ENCODE measurements around the gene HERC5. TPM values are rescaled to one million over a fixed set of nuclear protein-coding genes. Genes with fewer than 3 reads are reported as not detected.

HERC5 gene
- total RNA-seq, 1 donor from 2014 or later, result 2.6 TPM

DNA sequence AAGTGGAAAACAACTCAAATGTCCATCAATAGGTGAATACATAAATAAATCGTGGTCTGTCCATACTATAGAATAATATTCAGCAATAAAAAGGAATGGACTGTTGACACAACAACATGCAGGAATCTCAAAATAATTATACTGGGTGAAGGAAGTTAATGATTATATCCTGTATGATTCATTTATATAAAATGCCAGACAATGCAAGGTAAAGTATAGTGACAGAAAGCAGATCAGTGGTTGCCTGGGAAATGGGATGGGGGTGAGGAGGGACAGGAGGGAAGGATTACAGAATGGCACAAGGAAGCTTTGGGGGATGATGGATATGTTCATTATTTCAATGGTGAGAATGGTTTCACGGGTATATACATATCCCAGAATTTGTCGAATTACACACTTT, 54.3 kb downstream of the HERC5 start:
- H3K27ac ChIP-seq (replicated peaks), result no peak overlapping the region
- H3K4me1 ChIP-seq, result peaks cover 4% of the 10 kb centered on the region
- intact Hi-C loops (cut with micrococcal nuclease), result loop anchor here (10.0 kb wide), 1 partner anchor 146 kb away; no protein-coding TSS in a partner anchor
- H3K27me3 ChIP-seq (ENCODE audit: low read depth), result no peaks in the 10 kb centered on the region
- H3K4me3 ChIP-seq, result no peak overlapping the region
- TF ChIP-seq, protein P1, sequence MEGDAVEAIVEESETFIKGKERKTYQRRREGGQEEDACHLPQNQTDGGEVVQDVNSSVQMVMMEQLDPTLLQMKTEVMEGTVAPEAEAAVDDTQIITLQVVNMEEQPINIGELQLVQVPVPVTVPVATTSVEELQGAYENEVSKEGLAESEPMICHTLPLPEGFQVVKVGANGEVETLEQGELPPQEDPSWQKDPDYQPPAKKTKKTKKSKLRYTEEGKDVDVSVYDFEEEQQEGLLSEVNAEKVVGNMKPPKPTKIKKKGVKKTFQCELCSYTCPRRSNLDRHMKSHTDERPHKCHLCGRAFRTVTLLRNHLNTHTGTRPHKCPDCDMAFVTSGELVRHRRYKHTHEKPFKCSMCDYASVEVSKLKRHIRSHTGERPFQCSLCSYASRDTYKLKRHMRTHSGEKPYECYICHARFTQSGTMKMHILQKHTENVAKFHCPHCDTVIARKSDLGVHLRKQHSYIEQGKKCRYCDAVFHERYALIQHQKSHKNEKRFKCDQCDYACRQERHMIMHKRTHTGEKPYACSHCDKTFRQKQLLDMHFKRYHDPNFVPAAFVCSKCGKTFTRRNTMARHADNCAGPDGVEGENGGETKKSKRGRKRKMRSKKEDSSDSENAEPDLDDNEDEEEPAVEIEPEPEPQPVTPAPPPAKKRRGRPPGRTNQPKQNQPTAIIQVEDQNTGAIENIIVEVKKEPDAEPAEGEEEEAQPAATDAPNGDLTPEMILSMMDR (IDR thresholded peaks at IDR 0.05; ENCODE audit: borderline replicate concordance), result no peak
- no peaks in the 10 kb centered on the region for H3K36me3 ChIP-seq
- no peak for DNase-seq
- no peaks in the 10 kb centered on the region for H3K9me3 ChIP-seq (replicated peaks)

DNA sequence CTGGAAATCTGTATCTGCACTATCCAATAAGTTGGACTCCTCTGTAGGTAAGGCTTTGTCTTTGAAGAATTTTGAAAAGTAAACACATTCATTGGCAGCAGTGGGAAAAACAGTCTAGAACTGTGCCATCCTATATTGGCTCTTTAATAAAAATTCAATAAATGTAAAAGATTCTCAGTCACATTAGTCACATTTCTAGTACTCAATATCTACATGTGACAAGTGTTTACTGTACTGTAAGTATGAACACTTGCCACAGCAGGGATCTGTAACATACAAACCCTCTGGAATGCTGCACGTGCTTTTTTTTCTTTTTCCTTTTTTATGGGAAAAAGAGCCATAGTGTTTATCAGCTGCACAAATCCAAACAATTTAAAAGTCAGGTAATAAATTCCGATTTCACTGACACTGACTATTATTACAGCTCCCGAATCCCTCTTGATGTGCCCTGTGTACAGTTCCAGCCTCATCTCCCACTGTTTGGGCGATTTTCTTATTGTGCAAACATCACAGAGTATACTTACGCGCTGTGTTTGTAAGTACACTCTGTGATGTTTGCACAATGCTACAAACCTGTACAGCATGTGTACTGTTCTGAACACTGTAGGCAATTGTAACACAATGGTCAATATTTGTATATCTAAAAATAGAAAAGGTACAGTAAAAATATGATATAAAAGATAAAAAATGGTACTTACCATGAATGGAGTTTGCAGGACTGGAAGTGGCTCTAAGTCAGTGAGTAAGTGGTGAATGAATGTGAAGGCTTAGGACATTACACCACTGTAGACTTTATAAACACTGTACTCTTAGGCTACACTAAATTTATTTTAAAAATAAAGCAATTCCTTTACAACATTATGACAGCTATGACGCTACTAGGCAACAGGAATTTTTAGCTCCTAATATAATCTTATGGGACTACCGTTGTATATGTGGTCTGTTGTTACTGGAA, 57.9 kb downstream of the HERC5 start:
- Histone ChIP-seq H3K27ac (replicated peaks) (no peak overlapping the region), H3K9me3 (replicated peaks) (no peaks in the 10 kb centered on the region), H3K36me3 (peaks cover 9% of the 10 kb centered on the region), H3K4me3 (no peak overlapping the region), H3K27me3 (ENCODE audit: low read depth) (no peaks in the 10 kb centered on the region), H3K4me1 (peaks cover 4% of the 10 kb centered on the region)
- TF ChIP-seq, protein P1 (IDR thresholded peaks at IDR 0.05; ENCODE audit: borderline replicate concordance), result no peak
- no peak for DNase-seq
- intact Hi-C loops (cut with micrococcal nuclease), result loop anchor here (2.0 to 10.0 kb wide), 2 partner anchors 150 to 296 kb away; no protein-coding TSS in a partner anchor

DNA sequence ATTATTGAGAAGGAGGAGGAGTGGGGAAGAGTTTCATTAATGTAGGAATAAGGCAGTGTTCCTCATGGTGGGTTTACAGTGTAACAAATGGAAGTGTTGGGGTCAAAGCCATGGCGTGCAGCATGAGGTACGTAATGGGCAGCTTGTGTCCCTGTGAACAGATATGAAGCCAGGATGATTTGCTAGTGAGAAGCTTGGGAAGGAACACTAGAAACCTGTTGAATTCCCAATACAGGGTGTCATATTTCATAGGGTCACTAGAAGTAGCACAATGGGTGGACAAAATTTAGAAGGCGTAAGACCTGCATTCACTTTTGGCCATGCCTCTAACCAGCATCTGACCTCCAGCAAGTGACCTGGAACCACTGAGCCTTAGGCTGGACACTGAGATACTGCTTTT, 59.8 kb downstream of the HERC5 start:
- Histone ChIP-seq H3K4me1 (peaks cover 6% of the 10 kb centered on the region), H3K36me3 (peaks cover 21% of the 10 kb centered on the region), H3K9me3 (replicated peaks) (no peaks in the 10 kb centered on the region), H3K27ac (replicated peaks) (no peak overlapping the region), H3K4me3 (no peak overlapping the region), H3K27me3 (ENCODE audit: low read depth) (no peaks in the 10 kb centered on the region)
- intact Hi-C loops (cut with micrococcal nuclease), result loop anchor here (10.0 kb wide), 1 partner anchor 152 kb away; no protein-coding TSS in a partner anchor
- no peak for DNase-seq
- TF ChIP-seq, protein P1 (IDR thresholded peaks at IDR 0.05; ENCODE audit: borderline replicate concordance), result no peak

DNA sequence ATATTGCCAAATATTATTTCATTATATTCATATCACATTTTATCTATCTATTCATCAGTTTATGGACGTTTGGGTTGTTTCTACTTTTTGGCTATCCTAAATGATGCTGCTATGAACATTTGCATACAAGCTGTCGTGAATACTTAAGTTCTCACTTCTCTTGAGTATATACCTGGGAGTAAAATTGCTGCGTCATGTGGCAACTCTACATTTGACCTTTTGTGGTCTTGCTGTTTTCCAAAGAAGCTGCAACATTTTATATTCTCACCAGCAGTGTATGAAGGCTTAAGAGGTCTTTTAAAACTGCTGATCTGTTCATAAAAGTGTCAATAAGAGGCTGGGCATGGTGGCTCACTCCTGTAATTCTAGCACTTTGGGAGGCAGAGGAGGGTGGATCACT, 60.9 kb downstream of the HERC5 start:
- H3K4me3 ChIP-seq, result no peak overlapping the region
- TF ChIP-seq, protein P1 (IDR thresholded peaks at IDR 0.05; ENCODE audit: borderline replicate concordance), result no peak
- no peaks in the 10 kb centered on the region for H3K27me3 ChIP-seq (ENCODE audit: low read depth)
- no peak for DNase-seq
- intact Hi-C loops (cut with micrococcal nuclease), result loop anchor here (10.0 kb wide), 1 partner anchor 153 kb away; no protein-coding TSS in a partner anchor
- no peak overlapping the region for H3K27ac ChIP-seq (replicated peaks)
- H3K4me1 ChIP-seq, result peaks cover 17% of the 10 kb centered on the region
- H3K9me3 ChIP-seq (replicated peaks), result no peaks in the 10 kb centered on the region
- H3K36me3 ChIP-seq, result peaks cover 22% of the 10 kb centered on the region

DNA sequence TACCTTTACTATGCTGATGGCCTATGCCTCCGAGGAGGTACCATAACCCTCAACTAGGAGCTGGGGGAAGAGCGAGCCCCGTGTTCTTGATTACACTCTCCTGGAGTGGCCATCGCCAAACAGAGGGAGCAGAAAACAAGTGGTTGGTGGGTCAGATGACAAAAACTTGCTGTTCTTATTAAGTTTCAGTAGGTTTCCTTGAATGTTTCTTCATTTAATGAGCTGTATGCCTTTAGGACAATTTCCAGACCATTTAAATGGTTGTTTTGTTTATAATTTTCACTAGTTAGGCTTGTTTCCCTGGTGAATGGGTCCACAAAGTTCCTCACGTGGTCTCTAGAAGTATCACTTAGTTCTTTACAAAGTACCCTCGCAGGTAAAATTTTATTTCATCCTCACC, 62.0 kb downstream of the HERC5 start:
- TF ChIP-seq, protein P1 (IDR thresholded peaks at IDR 0.05; ENCODE audit: borderline replicate concordance), result no peak
- intact Hi-C loops (cut with micrococcal nuclease), result loop anchor here (10.0 kb wide), 1 partner anchor 154 kb away; no protein-coding TSS in a partner anchor
- no peaks in the 10 kb centered on the region for H3K27me3 ChIP-seq (ENCODE audit: low read depth)
- peaks cover 22% of the 10 kb centered on the region for H3K36me3 ChIP-seq
- peaks cover 26% of the 10 kb centered on the region for H3K4me1 ChIP-seq
- H3K27ac ChIP-seq (replicated peaks), result no peak overlapping the region
- no peak for DNase-seq
- H3K9me3 ChIP-seq (replicated peaks), result no peaks in the 10 kb centered on the region
- no peak overlapping the region for H3K4me3 ChIP-seq
